Lung (tissue), 12 donors: ENCODE results near the gene S100A13. TPM values are rescaled to one million over a fixed set of nuclear protein-coding genes. Genes with fewer than 3 reads are reported as not detected.
A peak's percentile ranks its signal among the peaks of the same experiment; 100 is the strongest.

Source experiments
- ATAC-seq: fragments of 200-7000 bp; cut with Tn5 transposase; one replicate; pipeline ENCODE4 v1.9.1; 2020; ENCODE audit warnings: moderate number of reproducible peaks; ENCODE audit not compliant: insufficient read depth, low FRiP score
- DNase-seq, 3 donors: peaks; one replicate each; pipeline ENCODE4 v3.0.0-alpha.2; 2013 to 2017
- H3K27ac ChIP-seq, 2 donors: one replicate each; pipeline ENCODE4 v1.5.1; 2013; ENCODE audit warnings: mild to moderate bottlenecking in 2 of 2, moderate library complexity in 2 of 2, control low read depth in 1 of 2, inconsistent platforms in 1 of 2, low read depth in 1 of 2, low read length in 1 of 2
- H3K27me3 ChIP-seq, 3 donors: one replicate each; pipeline ENCODE4 v1.5.1; 2013; ENCODE audit warnings: low read length in 2 of 3; ENCODE audit not compliant: control insufficient read depth in 3 of 3, insufficient read depth in 3 of 3
- H3K36me3 ChIP-seq, 4 donors: one replicate each; pipeline ENCODE4 v1.5.1; 2013; ENCODE audit warnings: low read length in 4 of 4, mild to moderate bottlenecking in 1 of 4, moderate library complexity in 1 of 4; ENCODE audit not compliant: control insufficient read depth in 4 of 4, insufficient read depth in 4 of 4
- H3K4me1 ChIP-seq, 5 donors: one replicate each; pipeline ENCODE4 v1.5.1; 2013; ENCODE audit warnings: low read length in 5 of 5, mild to moderate bottlenecking in 2 of 5, moderate library complexity in 1 of 5; ENCODE audit not compliant: control insufficient read depth in 5 of 5, insufficient read depth in 5 of 5
- H3K4me3 ChIP-seq: one replicate; pipeline ENCODE4 v1.5.1; 2013; ENCODE audit warnings: mild to moderate bottlenecking, control low read depth, moderate library complexity
- H3K9ac ChIP-seq, 2 donors: one replicate each; pipeline ENCODE4 v1.5.1; 2013; ENCODE audit warnings: low read length in 2 of 2, control low read depth in 1 of 2; ENCODE audit not compliant: insufficient read depth in 1 of 2
- H3K9me3 ChIP-seq, 4 donors: one replicate each; pipeline ENCODE4 v1.5.1; 2013; ENCODE audit warnings: low read length in 3 of 4, mild to moderate bottlenecking in 1 of 4, moderate library complexity in 1 of 4; ENCODE audit not compliant: control insufficient read depth in 4 of 4, insufficient read depth in 3 of 4
- WGBS, 2 donors: extraction: QIAGEN DNeasy Blood & Tissue Kit; methylation state at CpG; one replicate each; pipeline ENCODE4 v1.1.7; 2013; 5-methylcytosine and 5-hydroxymethylcytosine counted together
- polyA plus RNA-seq, 2 donors: library from polyadenylated mRNA; stranded (reverse); fragments of 200-250 nt; gene quantifications; one replicate each; pipeline ENCODE4 v1.2.1, GENCODE V29; 2013
- total RNA-seq, 2 donors: library from RNA; depleted of rRNA in 1 of 2; stranded (reverse); fragments of >200 nt in 1 of 2; gene quantifications; one replicate each; pipeline ENCODE4 v1.2.1, GENCODE V29; 2014 to 2021
- TF ChIP-seq, protein P1 (sequence below): IDR thresholded peaks from 2 replicates; pipeline ENCODE4 v1.5.1; 2012; ENCODE audit warnings: mild to moderate bottlenecking; ENCODE audit errors: control extremely low read depth, extremely low read depth
- donor health status: control.
- donor health status: control.
- donor health status: Bipolar disorder and iron deficiency.
- donor health status: healthy.
- donor health status: DM: yes; HTN: yes; CAD: no.

S100A13 gene
- total and polyA plus RNA-seq, 4 donors: 36.2 to 168 (median 86.5) TPM

DNA sequence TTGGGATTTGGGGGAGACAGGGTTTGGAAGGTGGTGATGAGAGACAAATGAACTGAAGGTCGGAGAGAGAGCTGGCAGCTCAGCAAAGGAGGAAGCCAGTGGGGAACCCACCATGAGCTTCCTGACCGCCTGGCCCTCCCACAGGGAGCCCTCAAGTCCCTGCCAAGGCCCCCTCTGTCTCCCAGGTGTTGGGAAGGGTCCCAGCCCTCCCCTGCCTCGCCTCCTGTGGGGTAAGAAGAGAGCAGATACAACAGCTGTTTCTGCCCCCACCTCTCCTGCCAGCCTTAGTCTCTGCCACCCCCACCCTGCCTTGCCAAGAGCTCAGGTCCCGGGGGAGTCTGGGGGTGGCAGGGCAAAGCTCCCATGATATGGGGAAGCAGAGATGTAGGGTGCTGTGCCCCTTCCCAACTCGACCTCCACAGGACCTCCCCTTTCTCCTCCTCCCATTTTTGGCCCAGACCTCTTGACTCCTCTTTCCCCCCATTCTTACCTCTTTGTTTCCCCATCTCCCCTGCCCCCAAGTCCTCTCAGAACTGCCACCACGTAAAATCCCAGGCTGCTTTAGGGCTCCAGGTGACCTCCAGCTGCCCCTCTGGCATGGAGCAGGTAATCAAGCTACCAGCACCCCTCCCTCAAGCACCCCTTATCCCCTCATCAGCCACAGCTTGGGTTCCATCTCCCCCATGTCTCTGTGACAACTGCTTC is 1.5 kb upstream of the S100A13 start:
- no peak overlapping the region for H3K4me3 ChIP-seq
- peak overlapping the region in 1 of 2 donors; percentile 21 for H3K27ac ChIP-seq
- 75 to 77% methylated on average over 6 of the region's 6 CpGs for WGBS, 2 donors
- no peaks in the 10 kb centered on the region for H3K27me3 ChIP-seq
- H3K9me3 ChIP-seq: no peaks in the 10 kb centered on the region
- ATAC-seq (no peak), DNase-seq (no peak)
- H3K9ac ChIP-seq: no peak overlapping the region
- TF ChIP-seq, protein P1, sequence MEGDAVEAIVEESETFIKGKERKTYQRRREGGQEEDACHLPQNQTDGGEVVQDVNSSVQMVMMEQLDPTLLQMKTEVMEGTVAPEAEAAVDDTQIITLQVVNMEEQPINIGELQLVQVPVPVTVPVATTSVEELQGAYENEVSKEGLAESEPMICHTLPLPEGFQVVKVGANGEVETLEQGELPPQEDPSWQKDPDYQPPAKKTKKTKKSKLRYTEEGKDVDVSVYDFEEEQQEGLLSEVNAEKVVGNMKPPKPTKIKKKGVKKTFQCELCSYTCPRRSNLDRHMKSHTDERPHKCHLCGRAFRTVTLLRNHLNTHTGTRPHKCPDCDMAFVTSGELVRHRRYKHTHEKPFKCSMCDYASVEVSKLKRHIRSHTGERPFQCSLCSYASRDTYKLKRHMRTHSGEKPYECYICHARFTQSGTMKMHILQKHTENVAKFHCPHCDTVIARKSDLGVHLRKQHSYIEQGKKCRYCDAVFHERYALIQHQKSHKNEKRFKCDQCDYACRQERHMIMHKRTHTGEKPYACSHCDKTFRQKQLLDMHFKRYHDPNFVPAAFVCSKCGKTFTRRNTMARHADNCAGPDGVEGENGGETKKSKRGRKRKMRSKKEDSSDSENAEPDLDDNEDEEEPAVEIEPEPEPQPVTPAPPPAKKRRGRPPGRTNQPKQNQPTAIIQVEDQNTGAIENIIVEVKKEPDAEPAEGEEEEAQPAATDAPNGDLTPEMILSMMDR: no peak
- peaks cover 9 to 33% (median 21%) of the 10 kb centered on the region in 5 donors for H3K4me1 ChIP-seq
- peaks cover 0 to 4% (median 1%) of the 10 kb centered on the region in 4 donors for H3K36me3 ChIP-seq

DNA sequence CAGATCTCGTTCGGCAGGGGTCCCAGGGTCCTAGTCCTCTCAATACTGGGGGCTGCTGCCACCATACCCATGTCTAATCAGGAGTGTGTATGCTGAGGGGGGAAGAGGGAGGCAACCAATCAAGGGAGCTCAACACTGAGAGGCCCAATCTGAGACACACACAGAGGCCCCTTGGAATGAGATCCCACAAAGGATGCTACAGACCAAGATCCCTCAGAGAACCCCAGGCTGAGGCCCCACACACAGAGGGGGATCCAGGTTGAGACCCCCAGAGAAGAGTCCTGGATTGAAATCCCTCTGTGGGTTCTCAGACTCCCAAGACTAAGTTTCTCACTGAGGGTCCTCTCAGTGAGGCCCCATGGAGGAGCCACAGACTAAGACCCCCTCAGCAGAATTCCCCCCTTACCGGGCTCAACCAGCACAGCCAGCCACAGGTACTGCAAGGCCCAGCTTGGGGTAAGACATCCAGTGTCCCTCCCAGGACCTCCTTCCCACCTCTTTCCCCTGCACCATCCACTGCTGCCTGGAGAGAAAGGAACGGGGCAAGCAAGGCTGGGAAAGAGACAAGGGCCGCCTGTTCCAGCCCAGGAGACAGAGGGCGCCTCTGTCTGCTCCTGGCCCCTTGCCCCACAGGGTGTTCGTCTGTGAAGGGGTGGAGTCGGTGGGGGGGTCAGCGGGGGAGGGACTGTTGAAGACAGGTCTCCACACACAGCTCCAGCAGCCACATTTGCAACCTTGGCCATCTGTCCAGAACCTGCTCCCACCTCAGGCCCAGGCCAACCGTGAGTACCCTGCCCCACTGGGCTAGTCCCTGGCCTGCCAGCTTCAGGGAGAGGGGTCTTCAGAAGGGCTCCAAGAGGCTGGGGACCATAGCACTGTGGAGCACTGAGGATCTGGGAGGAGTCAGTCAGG is 666 bp upstream of the S100A13 start, which contains the start of gene S100A1:
Gene S100A1, plus strand, starts transcription at position 720 of the 912 bp plus-strand sequence. CDS start 2,088 bp downstream, outside the sequence.
- H3K4me3 ChIP-seq: peak within 1 kb of the TSS; percentile 17
- peak within 1 kb of the TSS; percentile 7 to 93 for H3K9ac ChIP-seq
- 64 to 77% methylated on average over 10 of the region's 10 CpGs for WGBS, 2 donors
- DNase-seq: no peak
- H3K27me3 ChIP-seq: no peaks in the 10 kb centered on the region
- no peak for ATAC-seq
- H3K4me1 ChIP-seq: peaks cover 9 to 33% (median 21%) of the 10 kb centered on the region in 5 donors
- no peaks in the 10 kb centered on the region for H3K9me3 ChIP-seq
- H3K27ac ChIP-seq: peak within 1 kb of the TSS; percentile 88 to 95
- peaks cover 0 to 4% (median 1%) of the 10 kb centered on the region in 4 donors for H3K36me3 ChIP-seq
- TF ChIP-seq, protein P1: no peak

DNA sequence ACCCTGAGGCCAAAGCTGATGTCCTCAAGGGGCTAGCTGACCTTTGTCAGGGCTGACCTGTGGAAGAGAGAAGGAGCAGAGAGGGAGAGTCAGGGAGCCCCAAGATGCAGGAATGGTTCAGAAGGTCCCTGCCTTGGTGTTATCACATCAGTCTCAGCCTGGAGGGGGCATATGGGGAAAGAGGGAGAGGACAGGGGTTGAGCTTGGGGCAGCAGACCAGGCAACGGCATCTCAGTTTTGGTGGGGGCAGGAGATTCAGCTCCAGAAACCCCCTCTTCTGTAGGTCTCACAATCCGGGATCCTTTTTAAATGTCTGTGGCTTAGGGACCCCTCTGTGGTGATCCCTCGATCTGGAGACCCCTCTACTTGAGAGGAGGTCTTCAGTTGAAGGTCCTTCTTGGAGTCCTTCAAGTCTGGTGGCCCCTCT is 815 bp downstream of the S100A13 start:
- ATAC-seq: no peak
- H3K9me3 ChIP-seq: no peaks in the 10 kb centered on the region
- TF ChIP-seq, protein P1: no peak
- DNase-seq: no peak
- peak overlapping the region; percentile 88 to 95 for H3K27ac ChIP-seq
- H3K4me1 ChIP-seq: peaks cover 9 to 33% (median 18%) of the 10 kb centered on the region in 5 donors
- H3K4me3 ChIP-seq: peak overlapping the region; percentile 49
- no peaks in the 10 kb centered on the region for H3K27me3 ChIP-seq
- peak overlapping the region in 1 of 2 donors; percentile 93 for H3K9ac ChIP-seq
- 53 to 73% methylated on average over 3 of the region's 3 CpGs for WGBS, 2 donors
- peaks cover 0 to 9% (median 1%) of the 10 kb centered on the region in 4 donors for H3K36me3 ChIP-seq
